Midbrain (tissue), 1 donor: ENCODE data around the gene ABT1.
A peak's percentile ranks its signal among the peaks of the same experiment; 100 is the strongest.
"Not testable (repeated sequence)": the region's sequence is repeated elsewhere in the genome, so short reads cannot be mapped to it uniquely, and the experiment has no call there.

Experiments used
- DNase-seq: peaks from one replicate; lab custom pipeline; 2025; lab: John Stamatoyannopoulos, UW

ABT1 gene

DNA sequence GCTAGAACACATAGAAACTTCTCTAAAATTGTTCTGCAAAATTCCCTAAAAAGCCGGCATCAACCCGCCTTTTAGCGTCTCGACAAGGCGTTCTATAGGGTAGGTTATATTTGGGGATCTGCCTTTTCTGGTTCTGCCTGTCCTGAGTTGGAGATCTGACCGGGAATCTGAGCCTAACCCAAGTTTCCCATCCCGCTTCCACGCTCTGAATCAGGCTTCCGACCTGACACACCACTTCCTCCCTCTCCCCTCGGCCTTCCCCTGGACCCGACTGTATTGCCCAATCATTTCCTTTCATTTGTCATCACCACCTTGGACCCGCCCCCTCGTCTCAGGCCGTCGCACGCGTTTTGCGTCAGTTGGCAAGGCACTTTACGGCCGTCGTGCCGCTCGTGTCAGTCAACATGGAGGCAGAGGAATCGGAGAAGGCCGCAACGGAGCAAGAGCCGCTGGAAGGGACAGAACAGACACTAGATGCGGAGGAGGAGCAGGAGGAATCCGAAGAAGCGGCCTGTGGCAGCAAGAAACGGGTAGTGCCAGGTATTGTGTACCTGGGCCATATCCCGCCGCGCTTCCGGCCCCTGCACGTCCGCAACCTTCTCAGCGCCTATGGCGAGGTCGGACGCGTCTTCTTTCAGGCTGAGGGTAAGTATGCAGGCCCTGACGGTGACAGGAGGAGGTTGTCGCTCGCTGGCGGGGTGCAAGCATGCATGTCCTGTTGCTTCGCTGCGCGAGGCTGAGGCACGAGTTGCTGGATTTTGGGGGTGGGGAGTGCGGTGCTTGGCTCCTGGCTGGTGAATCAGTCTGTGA lies at the start of gene ABT1:
ABT1 (plus strand) TSS at position 375 of the 810 bp plus-strand sequence; CDS start at position 405, 30 bp downstream.
- DNase-seq: peak; percentile 98

DNA sequence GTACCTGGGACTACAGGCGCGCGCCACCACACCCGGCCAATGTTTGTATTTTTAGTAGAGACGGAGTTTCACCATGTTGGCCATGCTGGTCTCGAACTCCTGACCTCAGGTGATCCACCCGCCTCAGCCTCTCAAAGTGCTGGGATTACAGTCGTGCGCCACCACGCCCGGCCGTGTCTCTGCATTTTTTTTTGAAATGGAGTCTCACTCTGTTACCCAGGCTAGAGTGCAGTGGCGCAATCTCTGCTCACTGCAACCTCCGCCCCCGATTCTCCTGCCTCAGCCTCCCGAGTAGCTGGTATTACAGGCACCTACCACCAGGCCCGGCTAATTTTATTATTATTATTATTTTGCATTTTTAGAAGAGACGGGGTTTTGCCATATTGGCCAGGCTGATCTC lies 49.4 kb upstream of the ABT1 start:
- not testable (repeated sequence) for DNase-seq

DNA sequence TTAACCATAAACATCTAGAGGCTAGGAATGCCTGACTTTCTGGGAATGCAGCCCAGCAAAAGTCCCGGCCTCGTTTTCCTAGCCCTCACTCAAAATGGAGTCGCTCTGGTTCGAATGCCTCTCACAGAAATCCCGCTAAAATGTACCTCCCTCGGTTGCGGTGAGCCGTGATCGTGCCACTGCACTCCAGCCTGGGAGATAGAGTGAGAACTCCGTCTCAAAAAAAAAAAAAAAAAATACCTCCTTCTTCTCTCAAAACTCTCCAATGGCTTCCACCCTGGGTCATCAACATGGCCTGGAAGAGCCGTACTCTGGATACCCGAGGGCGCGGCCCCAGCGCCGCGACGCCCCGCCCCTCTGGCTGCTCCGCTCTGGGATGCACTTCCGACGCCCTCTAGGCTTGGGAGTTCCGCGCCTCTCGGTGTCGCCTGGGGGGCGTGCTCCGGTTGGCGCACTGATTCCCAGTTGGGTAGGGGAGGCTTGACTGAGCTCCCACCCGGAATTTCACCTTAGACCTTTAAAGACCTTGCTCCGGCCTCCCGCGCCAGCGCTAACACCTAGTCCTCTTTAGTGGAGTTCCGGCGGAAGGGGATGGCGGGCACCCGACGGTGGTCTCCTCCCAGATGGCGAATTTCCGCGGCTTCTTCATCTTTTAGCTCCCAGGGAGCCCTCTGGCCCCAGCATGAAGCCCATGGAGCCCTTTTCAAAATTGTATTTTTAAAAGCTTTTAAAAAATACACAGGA lies 46.3 kb upstream of the ABT1 start:
- no peak for DNase-seq

DNA sequence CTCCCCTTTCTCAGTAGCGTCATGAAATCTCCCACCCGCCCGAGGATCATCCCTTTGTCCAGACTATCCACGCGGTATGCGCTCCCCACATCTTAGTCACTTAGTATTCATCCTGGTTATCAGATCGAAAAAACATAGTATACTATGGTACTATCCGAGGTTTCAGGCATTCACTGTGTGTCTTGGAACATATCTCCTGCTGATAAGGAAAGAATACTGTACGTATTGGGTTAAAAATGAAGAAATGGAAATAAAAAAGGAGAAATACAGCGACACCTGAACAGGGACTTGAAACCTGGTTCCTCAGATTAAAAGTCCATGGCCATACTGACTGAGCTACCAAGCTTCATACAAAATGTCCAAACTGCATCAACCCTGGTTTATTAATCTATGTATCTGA lies 44.5 kb upstream of the ABT1 start:
- no peak for DNase-seq

DNA sequence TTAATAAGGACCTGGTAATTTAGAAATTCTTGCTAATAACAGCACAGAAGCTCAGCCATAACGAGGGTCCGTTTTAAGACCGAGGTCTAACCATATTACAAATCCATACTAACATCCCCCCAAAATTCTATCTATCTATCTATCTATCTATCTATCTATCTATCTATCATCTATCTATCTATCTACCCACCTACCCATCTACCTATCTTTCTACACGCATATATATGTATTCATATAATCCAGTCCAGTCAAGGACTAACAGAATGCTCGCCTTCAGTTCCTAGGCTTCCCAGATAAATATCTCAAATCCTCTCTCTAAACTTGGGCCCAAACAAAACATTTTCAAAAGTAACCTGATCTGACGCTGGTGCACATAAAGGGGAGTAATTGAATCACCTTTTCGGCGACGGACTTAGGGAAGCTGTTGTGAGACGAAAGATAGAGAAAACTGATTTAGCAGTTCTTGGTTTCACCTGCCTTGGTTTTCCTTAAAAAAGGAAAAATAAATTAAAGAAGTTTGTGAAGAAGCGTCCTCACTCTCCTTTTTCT lies 44.0 kb upstream of the ABT1 start:
- peak; percentile 9 for DNase-seq

DNA sequence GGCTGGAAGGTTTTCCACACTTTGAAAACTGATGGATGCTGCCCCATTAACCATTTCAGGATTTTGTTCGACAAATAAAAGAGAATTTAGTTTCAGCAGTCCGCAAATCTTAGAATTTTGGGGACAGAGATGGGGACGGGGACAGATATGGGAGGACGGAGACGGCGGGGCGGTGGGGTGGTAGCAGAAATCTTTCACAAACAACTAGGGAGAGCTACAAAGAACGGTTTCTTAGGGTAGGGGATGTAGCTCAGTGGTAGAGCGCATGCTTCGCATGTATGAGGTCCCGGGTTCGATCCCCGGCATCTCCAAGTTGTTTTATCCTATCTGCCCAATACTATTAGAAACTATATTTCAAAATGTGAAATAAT lies 43.5 kb upstream of the ABT1 start:
- peak; percentile 89 for DNase-seq

DNA sequence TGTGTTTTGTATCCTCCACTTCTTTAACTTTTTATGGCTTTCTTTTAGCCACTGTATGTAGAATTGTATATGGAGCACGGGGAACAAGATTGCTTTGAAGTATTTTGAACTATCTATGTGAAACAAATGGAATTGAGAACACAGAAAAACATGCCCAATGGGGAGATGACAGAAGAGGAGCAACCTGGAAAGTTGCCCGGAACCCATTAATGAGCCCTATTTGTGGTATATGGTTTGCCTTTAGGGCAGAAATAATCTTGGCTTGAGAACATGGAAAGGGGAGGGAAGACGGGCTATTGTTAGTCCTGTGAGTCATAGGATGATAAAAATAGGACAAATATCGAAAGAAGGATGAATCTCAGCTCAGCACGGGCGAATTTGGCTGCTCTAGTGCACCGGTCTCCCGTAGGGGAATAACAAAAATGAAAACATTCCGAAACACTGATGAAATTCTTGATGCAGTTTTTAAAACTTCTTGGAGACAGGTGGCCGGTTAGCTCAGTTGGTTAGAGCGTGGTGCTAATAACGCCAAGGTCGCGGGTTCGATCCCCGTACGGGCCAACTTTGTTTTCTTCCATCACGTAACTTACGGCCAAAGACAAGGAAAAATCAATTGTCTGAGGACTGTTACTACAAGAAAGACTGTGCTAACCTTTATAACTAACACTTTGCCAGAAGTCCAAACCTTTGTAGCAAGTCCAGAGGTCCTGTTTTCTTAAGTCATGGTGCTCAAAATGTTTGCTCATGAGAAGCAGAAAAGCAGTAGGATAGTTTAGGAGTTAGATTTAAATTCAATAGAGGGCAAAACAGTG lies 42.9 kb upstream of the ABT1 start:
- peak; percentile 83 for DNase-seq

DNA sequence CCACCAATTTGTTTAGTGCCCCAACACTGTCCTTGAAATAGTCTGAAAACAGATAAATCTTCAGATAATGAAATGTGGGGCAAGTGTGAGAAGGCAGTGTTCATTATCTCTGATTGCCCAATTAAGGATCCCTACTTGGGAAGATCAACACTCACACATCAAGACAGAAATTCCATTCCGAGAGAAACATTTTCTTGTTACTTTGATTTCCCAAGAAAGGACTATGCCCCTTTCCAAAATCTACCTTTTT lies 42.4 kb upstream of the ABT1 start:
- DNase-seq: no peak

DNA sequence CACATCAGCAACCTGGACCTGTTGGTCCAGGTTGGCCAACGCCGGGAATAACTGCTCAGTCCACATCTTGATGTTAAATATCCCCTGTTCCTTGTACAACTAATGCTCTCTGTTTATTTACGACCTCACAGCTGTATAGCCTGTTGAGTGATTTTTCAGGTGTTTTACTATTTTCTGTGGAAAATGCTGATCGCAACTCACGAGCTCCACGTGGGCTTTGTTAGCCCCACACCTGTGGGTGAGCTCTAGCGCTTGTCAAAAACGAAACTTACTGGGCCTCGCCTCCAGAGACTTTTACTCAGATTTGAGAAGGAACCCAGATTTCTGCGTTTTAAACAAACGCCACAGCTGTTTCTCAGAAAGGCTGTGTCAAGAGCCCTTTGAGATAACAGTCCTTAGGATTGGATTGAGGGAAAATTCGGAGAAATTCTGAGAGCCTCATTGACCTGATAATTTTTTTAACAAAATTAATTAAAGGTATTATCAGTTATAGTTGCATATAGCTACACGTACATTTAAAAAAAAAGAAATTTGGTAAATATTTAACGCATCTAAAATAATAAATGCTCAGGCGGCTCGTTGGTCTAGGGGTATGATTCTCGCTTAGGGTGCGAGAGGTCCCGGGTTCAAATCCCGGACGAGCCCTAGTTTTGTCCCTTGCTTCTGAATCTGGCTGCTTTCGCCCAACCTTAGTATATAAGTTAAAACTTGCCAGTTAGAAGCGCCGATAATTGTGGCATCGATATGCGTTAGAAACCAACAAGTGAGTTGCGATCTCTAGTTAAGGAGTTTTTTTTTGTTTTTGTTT lies 41.9 kb upstream of the ABT1 start:
- DNase-seq: peak; percentile 60

DNA sequence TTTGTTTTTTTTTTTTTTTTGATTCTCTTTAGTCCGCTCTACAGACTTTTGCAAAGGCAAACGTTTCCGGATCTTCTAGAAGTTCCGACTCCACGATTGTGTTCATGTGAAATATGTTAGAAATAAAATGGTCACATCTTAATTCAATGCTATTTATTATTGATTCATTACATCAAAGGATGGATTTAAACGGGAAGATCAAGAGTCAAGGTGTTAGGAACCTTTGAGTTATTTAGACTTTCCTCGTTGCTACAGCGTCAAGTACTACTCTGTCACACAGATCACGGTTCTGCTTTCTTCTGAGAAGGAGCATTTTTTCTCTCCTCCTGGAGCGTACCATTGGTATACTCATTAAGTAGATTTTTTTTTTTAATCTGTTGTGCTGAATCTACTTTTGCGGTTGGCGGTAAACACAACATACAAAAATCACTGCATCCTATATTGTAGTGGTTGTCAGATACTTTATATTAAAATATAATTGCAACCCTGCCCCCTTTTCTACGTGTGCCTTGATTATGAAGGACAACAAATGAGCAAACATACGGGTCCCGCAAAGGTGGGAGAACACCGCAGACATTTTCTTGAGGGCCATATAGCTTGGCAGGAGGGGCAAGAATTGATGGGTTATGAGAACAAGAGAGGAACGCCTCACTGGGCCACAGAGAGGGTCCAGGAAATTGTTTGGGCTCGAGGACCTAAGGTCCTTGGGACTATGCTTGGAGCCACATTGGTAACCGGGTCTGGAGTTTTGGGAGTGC lies 41.1 kb upstream of the ABT1 start:
- peak; percentile 46 for DNase-seq

DNA sequence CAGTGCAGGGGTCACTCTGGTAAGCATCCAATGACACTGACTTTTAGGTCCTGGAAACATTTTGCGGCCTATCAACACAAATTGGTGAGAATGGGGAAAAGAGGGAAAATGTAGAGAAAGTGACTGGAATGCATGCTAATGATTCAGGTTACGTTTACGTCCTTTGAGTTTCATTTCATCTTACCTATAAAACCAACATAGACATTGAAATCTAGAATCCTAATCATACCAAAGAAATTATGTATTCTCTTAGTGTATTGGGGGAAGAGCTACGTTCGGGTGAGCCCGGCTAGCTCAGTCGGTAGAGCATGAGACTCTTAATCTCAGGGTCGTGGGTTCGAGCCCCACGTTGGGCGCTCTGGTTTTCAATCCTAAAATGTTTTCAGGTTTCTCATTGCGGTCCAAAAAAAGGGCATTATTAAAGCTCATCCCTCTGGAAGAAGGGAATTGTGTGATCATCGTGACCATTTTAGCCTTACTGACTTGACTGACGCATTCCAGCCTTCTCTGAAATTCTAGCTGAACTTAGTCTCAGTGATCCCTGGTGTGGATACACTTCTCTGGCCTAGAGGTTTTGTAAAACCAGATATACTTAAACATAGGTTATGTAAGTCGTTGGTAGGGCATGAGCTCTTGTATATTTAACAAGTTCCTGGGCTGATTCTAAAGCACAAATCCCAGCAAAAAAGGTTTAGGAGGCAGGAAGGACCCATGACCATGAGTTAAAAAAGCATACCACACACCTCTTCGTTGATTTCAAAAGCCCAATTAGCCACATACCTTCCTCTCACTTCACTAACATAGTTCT lies 40.3 kb upstream of the ABT1 start:
- peak; percentile 27 for DNase-seq

DNA sequence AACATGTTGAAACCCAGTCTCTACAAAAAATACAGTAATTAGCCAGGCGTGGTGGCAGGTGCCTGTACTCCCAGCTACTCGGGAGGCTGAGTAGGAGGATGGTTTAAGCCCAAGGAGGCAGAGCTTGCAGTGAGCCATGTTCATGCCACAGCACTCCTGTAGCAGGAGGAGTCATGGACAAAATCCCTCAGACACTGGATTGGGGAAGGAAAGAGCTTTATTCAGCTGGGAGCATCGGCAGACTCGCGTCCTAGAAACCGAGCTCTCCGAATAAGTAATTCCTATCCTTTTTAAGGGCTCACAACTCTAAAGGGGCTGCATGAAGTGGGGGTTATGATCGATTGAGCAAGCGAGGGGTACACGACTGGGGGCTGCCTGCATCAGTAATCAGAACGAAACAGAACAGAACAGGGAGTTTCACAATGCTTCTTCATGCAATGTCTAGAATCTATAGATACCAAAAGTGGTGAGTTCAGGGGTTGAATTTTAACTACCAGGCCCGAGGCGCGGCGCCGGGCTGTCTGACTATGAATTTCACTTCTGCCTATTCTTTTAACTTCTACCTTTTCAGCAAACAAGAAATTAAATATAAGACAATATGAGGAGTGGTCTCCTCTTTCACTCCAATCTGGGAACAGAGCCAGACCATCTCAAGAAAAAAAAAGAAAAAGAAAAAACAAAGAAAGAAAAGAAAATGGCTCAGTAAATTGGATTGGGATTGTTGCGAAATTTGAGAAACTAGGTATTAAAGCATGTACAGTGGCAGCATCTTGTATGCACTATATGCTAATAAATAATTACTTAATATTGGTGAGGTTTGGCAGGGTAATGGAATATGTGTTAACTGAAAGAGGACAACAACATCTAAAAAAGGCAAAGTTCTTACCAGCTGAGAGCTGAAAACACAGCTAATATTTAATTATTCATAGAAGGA lies 35.0 kb upstream of the ABT1 start:
- DNase-seq: no peak

DNA sequence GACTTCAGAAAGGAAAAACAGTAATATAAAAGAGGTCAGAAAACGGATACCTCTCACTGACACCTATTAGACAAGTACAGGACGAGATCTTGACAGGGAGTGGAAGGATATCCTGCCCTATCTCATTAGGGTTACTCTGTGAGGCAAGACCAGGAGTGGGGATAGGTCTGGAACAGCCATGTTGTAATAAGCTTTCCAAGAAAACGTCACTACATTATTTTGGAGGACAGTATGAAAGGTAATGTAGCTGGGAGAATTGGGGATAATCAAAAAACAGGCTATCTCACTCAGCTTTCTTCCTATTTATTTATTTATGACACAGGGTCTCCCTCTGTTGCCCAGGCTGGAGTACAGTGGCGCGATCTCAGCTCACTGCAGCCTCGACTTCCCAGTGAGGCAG lies 33.3 kb upstream of the ABT1 start:
- DNase-seq: no peak

DNA sequence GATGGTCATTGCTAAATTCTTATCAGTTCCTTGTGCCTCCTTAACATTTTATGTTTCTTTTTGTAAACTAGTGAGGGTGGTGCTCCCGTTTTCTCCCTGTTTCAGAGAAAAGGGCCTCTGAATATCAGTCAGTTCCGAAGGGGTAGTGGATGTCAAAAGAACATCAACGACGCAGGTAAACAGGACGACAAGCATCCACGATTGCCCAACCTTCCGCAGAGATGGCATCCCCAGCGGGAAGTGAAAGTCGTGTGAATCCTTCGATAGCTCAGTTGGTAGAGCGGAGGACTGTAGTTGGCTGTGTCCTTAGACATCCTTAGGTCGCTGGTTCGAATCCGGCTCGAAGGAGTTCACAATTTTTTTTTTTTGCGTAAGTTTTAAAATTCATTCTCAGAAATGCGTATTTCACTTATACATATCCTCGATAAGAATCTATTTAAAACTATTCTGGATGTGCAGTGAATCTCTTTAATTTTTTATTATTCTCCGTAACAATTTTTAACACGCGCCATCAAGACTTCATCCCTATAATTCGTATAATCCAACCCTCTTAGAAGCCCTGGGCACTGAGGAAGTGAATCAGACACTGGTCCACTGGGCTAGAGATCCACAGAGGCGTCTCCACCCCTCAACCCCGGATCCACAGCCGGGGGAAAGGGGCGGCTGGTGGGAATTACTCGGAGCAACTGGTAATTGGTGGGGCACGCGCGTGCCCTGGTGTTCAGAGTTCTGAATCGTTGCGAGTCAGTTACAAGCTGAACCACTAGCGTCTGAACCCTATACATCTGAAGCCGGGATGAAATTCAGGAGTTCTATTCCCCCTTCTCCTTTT lies 27.9 kb upstream of the ABT1 start:
- peak; percentile 91 for DNase-seq

DNA sequence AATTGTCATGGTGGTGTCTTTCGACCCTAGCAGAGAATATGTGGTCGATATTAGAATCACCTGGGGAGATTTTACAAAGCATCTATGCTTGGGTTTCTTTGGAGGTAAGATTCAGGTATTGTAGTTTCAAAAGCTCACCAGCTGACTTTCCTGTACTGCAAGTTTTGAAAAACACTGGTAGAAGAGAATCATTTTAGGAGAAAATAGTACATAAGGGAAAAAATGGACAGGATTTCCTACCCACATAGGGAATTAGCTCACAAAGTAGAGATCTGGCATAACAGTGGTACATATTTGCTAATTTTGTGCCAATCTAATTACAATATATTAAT lies 27.4 kb upstream of the ABT1 start:
- no peak for DNase-seq

DNA sequence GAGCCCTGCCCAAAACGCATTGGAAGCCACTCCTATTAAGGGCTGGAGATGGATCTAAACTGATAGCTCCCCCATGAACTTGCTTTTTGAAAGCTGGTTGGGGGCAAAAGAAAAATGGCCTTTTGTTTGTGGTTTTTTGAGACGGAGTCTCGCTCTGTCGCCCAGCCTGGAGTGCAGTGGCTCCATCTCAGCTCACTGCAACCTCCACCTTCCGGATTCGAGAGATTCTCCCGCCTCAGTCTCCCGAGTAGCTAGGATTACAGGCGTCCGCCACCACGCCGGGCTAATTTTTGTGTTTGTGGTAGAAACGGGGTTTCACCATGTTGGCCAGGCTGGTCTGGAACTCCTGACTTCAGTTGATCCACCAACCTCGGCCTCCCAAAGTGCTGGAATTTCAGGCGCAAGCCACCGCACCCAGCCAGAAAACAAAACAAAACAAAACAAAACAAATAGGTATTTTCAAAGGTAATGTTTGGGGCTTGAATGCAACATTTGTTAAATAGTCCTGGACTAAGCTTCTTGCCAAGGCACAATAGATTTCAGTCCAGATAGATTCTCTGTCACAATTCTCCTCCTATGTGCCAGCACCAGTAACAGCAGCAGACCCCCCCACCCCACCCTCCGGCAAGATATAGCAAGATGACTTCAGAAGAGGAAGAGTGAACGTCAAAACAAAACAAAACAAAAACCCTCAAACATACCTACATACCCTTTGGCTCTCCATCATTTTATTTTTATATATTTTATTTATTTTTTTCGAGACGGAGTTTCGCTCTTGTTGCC lies 26.5 kb upstream of the ABT1 start:
- no peak for DNase-seq

DNA sequence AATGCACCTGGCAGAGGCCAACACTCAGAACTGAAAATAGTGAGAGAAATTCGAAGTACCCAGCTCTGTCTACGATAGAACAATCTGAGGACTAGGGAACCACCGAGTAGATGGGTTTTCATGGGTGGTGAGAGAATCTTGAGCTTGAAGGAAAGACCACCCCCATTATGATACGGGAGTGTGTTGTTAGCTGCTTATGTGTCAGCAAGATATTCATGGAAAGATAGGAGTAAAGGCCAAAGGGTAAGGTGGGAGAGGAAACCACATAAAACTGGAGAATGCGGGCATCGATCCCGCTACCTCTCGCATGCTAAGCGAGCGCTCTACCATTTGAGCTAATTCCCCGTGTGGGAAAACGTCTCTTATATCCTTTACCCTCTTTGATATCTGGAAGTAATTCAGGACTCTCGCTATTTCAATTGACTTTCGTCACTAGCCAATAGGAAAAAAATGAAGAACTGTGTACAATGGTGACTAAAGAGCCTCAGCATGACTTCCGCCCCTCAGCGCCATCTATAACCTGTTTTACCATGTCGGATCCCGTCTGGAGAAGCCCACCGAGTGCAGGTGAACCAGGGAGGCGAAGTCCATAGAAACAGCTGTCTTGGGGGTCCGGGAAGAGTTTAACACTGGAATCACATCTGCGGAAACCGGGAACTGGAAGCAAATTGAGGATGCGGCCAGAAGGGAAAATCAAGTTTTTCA lies 25.0 kb upstream of the ABT1 start:
- DNase-seq: peak; percentile 55
